ENCODE measurements around the gene JAKMIP1. TPM values are rescaled to one million over a fixed set of nuclear protein-coding genes. Genes with fewer than 3 reads are reported as not detected.

JAKMIP1 gene
- total RNA-seq, 4 donors from 2014 or later, result 0.39 to 4.5 (median 1.9) TPM; not detected in 1

DNA sequence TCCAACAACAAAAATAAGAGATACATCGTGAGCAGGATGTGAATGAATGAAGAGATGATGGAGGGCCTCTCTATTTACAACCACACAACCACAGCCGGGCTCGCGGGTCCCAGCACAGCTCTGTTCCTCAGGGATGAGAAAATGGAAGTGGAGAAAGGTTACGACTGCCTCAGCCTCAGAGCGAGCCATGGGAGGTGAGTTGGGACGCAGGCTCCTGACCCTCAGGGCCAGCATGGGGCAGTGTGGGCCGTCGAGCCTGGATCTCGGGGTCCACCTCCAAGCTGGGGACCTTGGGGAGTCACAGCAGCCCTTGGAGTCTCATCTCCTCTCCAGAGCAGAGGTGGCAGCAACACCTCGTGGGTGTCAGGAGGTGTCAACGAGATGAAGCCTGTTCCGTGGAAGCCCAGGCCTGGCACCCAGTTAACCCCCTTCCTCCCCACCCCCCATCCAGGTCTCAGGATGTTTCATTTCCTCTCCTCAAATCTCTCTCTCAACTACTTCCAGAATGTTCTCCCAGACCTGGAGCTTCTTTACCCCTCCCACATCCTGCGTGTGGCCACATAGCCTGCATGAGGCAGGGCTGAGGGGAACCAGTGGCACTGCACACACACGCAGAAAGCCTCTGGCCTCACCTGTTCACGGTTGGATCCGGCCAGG is 208.1 kb downstream of the JAKMIP1 start:
- no peak overlapping the region for H3K4me3 ChIP-seq
- no peak for ATAC-seq
- H3K9me3 ChIP-seq, result no peaks in the 10 kb centered on the region
- WGBS, 2 donors (ENCODE audit: low coverage in 1 of 2), result 62 to 70% methylated on average over 4 to 6 of the region's 17 CpGs
- TF ChIP-seq POLR2A (IDR thresholded peaks at IDR 0.05) (no peak), POLR2AphosphoS5 (IDR thresholded peaks at IDR 0.05) (no peak), EP300 (IDR thresholded peaks at IDR 0.05) (no peak), CTCF (IDR thresholded peaks at IDR 0.05) (no peak)
- H3K27ac ChIP-seq, result no peak overlapping the region
- no peaks in the 10 kb centered on the region for H3K36me3 ChIP-seq
- no peaks in the 10 kb centered on the region for H3K4me1 ChIP-seq
- H3K27me3 ChIP-seq, result peaks cover 62% of the 10 kb centered on the region

- ATAC-seq, result no peak
- Histone ChIP-seq H3K9me3 (no peaks in the 10 kb centered on the region), H3K4me3 (no peak overlapping the region), H3K27ac (no peak overlapping the region), H3K4me1 (no peaks in the 10 kb centered on the region), H3K27me3 (peaks cover 62% of the 10 kb centered on the region), H3K36me3 (no peaks in the 10 kb centered on the region)
- TF ChIP-seq POLR2A (IDR thresholded peaks at IDR 0.05), result no peak
- no peak for TF ChIP-seq CTCF (IDR thresholded peaks at IDR 0.05)
- no peak for TF ChIP-seq POLR2AphosphoS5 (IDR thresholded peaks at IDR 0.05)
- TF ChIP-seq EP300 (IDR thresholded peaks at IDR 0.05), result no peak
- no CpG with 5 or more reads among the region's 1 CpG for WGBS, 2 donors (ENCODE audit: low coverage in 1 of 2)
Observed at GRCh38 chr4:5991405-5991804, 208.9 kb downstream of the JAKMIP1 start.

DNA sequence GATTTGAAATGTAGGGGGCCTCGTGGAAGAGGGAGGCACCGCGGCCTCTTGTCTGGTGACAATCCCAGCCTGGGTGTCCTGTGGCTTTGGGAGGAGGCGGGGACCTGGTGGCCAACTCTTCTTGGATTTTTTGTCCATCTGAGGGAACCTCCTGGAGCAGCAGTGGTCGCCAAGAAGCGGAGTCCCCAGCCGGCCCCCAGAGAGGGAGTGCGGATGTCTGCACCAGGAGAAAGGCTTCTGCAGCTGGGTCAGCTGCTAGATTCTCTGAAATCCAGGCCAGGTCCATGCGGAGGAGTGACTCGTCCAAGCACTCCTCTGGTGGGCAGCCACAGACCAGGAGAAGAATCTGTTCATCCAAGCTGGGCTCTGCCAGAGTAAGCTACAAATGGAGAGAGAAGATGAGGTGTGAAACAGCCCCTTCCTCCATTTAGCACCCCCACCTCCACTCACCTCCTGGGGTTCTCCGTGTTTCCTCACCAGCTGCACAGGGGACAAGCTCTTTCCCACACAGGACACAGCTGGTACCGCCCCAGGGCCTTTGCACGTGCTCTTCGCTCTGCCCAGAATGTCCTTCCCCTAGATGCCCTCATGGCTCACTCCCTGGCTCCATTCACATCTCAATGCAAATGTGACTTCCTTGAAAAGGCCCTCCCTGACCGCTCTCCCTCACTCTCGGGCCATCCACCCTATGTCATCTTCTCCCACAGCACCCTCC is 209.7 kb downstream of the JAKMIP1 start:
- WGBS, 2 donors (ENCODE audit: low coverage in 1 of 2), result 91 to 92% methylated on average over 5 to 6 of the region's 16 CpGs
- TF ChIP-seq EP300 (IDR thresholded peaks at IDR 0.05) (no peak), POLR2AphosphoS5 (IDR thresholded peaks at IDR 0.05) (no peak), POLR2A (IDR thresholded peaks at IDR 0.05) (no peak), CTCF (IDR thresholded peaks at IDR 0.05) (no peak)

GRCh38 chr4:5989236-5990225 is 210.8 kb downstream of the JAKMIP1 start:
- H3K36me3 ChIP-seq, result no peaks in the 10 kb centered on the region
- H3K4me3 ChIP-seq, result no peak overlapping the region
- WGBS, 2 donors (ENCODE audit: low coverage in 1 of 2), result 70% methylated on average over 7 to 10 of the region's 18 CpGs
- TF ChIP-seq POLR2A (IDR thresholded peaks at IDR 0.05) (no peak), EP300 (IDR thresholded peaks at IDR 0.05) (no peak), POLR2AphosphoS5 (IDR thresholded peaks at IDR 0.05) (no peak), CTCF (IDR thresholded peaks at IDR 0.05) (no peak)
- no peak overlapping the region for H3K27ac ChIP-seq
- no peaks in the 10 kb centered on the region for H3K4me1 ChIP-seq
- ATAC-seq, result no peak
- peaks cover 53% of the 10 kb centered on the region for H3K27me3 ChIP-seq
- H3K9me3 ChIP-seq, result peaks cover 0 to under 1% (median 0%) of the 10 kb centered on the region in 3 donors

More for the DNA sequence above, 209.7 kb downstream of the JAKMIP1 start:
- Histone ChIP-seq H3K36me3 (no peaks in the 10 kb centered on the region), H3K9me3 (no peaks in the 10 kb centered on the region), H3K4me3 (no peak overlapping the region), H3K27me3 (peaks cover 62% of the 10 kb centered on the region), H3K27ac (no peak overlapping the region), H3K4me1 (no peaks in the 10 kb centered on the region)
- ATAC-seq, result no peak
